AML-193 (cell line): ENCODE results near the gene COL6A3.

Source experiments
- DNase-seq, 2 experiments: peaks; one replicate each; lab custom pipeline; 2025; lab: John Stamatoyannopoulos, UW

COL6A3 gene

DNA sequence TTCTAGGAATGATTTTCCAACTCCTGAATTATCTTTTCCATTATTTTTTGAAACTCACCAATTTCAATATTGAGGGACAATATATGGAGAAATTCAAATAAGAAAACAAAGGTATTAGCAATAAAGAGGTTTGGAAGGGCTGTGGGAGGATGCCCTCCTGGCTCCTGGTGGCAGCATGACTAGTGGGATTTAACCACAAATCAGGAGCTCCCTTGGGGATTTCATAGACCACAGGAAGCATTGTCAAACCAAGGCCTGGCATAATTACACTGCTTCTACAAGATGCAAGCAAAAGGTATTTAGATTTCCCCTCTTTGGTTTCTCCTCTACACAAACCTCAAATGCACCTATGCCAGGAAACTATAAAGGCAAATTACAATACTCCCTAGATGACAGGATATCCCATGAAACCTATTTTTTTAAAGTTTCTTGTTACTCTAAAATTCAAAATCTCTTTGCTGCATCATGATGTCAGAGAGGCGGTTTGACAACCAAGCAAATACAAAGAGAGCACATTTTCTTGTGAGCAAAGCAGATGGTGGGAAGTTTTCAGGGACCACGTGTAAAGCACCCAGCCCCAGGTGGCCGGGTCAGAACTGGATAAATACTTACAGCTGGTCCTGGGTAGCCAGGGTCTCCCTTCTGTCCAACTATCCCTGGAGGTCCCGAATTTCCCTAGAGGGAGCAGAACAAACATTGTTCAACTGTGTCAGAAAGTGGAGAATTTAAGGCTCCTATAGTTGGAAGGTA is 67.9 kb downstream of the COL6A3 start:
- no peak for DNase-seq

DNA sequence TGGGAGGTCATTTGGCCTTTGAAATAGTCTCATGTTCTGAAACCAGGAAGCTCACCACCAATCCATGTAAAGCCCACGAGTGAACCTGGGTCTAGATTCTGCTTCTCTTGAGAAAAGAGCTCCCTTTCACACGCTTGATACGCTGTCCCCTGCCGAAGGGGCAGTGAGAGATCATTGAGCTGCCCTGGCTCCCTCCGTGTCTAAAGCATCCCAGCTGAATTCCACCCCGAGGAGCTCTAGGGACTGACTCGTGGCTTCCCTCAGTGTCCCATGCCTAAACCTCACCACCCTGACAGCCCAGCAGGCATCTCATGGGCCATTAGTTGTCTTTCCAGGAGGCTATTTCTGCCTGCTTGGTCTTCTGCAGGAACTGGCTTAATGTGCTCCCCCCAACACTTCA is 68.6 kb downstream of the COL6A3 start:
- no peak for DNase-seq

- DNase-seq, result no peak
Observed at GRCh38 chr2:237344942-237345341, 69.0 kb downstream of the COL6A3 start.

- no peak for DNase-seq
Observed at GRCh38 chr2:237343993-237344392, 70.0 kb downstream of the COL6A3 start.

DNA sequence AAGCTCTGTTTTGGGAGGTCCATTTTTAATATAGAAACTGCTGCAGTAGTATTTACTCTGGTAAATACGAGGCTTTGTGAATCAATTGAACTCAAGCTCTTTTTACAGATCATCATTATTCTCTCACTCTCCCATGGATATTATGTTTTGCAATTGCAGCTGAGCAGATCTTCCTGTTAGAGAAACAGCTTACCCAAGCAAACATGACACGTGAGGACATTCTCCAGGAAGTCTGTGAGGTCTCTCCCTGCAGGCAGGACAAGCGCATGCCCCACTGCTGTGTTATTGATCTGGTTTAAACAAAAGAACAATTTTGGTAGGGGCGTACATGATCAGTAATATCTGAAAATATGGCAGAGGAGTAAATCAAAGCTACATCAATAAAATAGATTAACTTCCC is 72.1 kb downstream of the COL6A3 start:
- DNase-seq, result no peak

- DNase-seq, result no peak
Observed at GRCh38 chr2:237337586-237337985, 76.4 kb downstream of the COL6A3 start.

DNA sequence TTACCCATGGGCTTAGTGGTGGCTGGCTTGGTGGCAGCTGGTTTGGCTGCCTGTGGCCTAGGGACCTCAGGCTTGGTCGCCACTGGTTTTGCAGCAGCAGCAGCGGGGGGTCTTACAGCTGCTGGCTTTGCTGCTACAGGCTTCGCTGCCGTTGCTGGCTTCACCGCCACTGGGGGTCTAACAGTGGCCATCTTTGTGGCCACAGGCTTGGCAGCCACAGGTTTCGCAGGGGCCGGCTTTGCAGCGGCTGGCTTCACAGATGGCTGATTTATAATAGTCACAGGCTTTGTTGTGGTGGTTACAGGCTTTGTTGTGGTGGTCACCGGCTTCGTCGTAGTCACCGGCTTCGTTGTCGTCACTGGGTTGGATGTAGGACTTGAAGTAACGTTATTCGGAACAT is 77.8 kb downstream of the COL6A3 start:
- DNase-seq, result no peak

DNA sequence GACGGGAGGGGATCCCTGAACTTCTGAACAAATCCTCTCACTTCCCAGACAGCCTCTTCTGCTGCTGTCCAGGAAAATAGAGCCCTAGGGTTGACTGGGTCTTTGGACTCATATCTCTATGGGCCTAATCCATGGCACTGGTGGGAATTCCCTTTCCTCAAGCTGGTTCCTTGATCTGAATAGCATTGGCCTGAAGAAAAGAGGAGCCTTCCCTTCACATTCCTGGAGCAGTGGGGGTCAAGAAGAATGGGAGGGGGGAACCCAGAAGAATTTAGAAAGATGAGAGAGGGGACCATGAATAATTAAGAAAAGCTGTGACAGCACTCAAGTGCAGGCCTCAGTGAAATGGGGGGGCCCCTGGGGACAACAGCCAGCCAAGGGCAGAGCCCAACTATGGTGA is 80.2 kb downstream of the COL6A3 start:
- no peak for DNase-seq

- DNase-seq, result no peak
Observed at GRCh38 chr2:237330541-237330940, 83.4 kb downstream of the COL6A3 start.

DNA sequence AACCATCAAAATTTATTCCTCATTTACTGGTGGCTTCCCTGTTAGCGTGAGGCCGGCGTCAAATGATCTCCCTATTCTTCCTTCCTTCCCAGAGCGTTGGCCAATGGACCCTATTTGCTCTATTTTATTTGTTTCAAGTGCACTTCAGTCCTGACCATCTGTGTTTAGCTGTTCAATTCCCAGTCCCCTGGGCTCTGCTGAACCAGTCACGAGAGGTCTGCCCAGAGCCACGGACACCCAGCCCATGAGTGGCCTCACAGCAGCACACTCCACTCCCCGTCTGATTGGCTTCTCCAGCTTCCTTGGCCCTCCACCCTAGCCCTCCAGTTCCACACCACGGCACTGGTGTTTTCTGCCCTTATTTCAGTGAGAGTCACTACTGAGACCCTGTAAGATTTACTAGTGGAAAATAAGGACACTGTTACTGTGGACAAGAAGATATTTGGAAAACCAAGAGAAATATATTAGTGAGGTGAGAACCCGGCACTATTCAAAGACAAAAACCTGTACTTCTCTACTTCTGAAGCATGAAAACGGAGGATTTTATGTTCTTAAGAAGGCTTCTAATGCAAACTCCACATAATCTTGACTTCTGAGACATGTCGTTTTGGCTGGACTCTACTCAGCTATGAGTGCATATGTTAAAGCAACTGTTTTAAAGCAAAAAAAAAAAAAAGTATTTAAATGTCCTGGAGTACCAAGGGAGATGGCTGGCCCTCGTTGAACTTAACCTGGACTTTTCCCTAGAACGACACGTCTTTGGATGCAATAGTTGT is 86.6 kb downstream of the COL6A3 start:
- no peak for DNase-seq

GRCh38 chr2:237326266-237327171 is 87.4 kb downstream of the COL6A3 start:
- no peak for DNase-seq

DNA sequence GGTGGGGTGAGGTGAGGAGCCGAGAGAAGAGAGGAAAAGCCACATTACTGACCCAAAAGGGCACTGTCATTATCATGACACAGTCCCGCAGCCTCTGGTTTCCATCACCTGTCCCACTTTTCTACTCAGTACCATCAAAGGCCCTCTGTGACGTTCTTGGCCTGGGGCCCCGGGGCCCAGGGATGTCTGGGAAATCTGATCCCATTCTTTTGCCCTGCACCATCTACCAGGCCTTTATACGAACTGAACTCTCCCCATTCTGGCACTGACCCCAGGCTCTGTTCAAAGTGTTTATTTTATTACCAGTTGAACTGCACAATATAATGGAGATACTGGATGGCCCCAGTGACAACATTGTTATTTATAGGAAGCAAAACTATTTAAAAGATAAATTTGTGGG is 89.1 kb downstream of the COL6A3 start:
- no peak for DNase-seq

- DNase-seq, result no peak
Observed at GRCh38 chr2:237324405-237324831, 89.5 kb downstream of the COL6A3 start.

- DNase-seq, result no peak
Observed at GRCh38 chr2:237323656-237324055, 90.3 kb downstream of the COL6A3 start.

DNA sequence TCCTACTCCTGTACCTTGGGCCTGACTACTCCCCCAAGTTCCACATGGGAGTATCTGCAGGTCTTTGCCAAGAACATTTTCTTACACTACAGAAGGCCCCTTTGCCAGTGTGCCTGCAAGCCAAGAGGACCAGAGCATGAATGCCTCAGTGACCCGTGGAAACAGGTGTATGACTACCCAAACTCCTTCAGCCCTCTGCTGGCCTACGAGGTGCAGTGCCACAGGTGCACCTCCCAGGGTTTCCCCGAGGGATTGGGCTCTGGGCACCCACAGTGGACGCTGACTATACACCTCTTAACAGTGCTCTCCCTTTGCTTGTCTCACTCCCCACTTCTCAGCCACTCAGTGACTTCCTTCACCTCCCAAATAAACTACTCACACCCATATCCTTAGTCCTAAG is 91.4 kb downstream of the COL6A3 start:
- DNase-seq, result no peak

DNA sequence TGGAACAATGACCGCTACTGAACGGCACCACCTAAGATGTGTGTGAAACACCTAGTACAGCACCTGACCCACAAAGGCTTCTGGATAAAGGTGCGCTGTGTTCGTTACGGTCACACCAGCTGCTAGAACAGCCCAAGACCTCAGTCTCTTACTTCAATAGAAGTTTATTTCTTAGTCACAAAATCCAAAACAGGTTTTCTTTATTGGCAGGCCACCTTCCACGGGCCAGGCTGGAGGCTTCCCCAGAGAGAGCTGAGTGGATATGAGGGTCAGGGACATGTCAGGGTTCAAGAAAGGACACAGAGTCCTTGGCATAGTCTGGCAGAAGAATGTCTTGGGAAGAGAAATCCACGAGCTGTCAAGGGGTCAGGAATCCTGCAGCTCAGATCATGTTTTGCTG is 92.2 kb downstream of the COL6A3 start:
- DNase-seq, result no peak

DNA sequence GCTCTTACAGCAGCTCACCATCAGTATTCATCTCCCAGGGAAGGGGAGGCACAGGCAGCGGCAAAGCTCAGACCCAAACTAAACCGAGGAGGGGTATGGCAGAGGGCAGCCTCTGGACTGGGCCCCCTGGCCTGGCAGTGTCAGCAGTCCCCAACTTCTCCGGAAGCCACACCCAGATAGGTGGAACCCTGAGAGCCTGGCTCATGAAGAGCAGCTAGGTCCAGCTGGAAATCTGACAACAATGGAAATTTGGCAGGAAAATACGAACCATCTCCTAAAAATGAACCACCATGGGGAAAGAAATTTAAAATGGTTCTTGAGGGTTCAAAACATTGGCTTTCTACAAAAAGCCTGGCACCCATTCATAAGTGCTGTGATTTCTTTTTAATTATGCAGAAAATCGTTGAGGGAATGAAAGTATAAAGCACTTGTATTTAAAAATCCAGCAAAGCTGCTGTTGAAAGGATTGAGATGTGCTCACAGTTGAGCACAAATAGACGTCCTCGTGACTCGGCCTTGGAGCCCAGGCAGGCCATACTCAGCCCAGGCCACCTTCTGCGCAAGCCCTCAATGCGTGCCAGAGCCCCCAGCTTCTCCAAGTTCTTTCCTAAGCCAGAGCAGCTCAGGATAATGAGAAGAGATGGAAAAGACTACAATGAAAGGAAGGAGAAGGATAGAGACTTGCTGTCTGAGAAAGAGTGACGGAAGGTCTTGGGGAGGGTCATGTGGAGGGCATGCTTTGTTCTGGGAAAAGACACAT is 93.0 kb downstream of the COL6A3 start:
- DNase-seq, result no peak

GRCh38 chr2:237319887-237320286 is 94.1 kb downstream of the COL6A3 start:
- DNase-seq, result no peak

DNA sequence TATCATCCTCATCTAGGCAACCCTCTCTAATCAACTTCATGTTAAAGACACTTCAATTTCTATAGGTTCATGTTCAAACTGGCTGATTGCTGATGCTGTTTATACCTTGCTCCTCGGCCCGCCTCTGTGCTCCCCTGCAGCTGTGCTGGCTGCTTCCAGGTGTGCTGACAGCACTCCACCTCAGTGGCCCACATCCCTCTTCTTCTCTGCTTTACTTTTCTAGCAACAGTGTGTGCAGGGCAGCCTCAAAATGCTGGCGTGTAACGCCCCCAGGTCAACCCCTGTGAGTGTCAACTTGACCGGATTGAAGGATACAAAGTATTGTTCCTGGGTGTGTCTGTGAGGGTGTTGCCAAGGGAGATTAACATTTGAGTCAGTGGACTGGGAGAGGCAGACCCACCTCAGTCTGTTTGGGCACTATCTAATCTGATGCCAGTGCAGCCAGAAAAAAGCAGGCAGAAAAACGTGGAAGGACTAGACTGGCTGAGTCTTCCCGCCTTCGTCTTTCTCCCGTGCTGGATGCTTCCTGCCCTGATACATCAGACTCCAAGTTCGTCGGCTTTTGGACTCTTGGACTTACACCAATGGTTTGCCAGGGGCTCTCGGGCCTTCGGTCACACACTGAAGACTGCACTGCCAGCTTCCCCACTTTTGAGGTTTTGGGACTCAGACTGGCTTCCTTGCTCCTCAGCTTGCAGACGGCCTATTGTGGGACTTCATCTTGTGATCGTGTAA is 94.7 kb downstream of the COL6A3 start:
- DNase-seq, result no peak

DNA sequence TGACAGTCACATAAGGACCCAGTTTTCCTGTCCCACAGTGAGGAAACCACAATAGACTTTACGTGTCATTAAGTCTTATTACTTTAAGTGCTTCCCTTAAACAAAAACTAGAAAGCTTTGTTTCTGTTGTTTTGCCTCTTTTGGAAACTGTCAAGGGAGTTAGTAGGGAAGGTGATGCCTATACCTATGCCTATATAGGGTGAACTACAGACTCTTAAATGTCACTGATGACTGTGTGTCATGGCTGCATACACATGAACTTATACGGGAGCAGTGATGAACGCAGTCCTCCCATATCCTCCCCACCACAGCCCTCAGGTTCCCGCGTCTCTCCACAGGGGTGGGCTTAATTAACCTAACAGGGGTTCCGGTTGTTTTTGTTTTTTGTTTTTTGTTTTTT is 97.6 kb downstream of the COL6A3 start:
- DNase-seq, result no peak

DNA sequence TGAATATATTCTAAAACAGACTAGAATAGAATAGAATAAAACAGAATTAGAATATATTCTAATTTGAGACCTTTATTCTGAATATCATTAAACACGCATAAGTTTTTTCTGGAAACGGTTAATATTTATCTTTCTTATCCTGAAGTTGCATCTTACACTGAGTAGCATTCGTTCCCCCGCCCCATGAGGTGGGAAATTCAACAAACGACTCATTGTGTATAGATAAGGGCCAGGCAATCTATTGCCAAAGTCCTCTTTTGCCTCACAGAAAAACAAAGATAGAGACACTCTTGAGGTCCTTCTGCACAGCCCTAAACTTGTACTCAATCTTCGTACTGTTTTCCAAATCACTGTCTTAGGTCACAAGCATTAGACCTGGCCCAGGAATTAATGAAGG is 98.1 kb downstream of the COL6A3 start:
- DNase-seq, result no peak
